Measurements from ENCODE around the gene SRGAP2. TPM values are rescaled to one million over a fixed set of nuclear protein-coding genes. Genes with fewer than 3 reads are reported as not detected.
A peak's percentile ranks its signal among the peaks of the same experiment; 100 is the strongest.
"Not testable (repeated sequence)": the region's sequence is repeated elsewhere in the genome, so short reads cannot be mapped to it uniquely, and the experiment has no call there.

The SRGAP2 gene
- polyA plus RNA-seq (ENCODE audit: insufficient read depth in 1 of 5, insufficient read length in 5 of 5, low replicate concordance in 1 of 5) = 10 to 100 TPM; 55.5 to 74.1 (median 58.3) TPM
- long read RNA-seq, donor 1, transcript SRGAP2-209 (1 exons, 2,499 nt) = major isoform, 15 of 60 reads
- long read RNA-seq, donor 1, partial matches to known transcripts = 38 of 60 reads
- long read RNA-seq, donor 1, other reads (novel, unspliced or antisense) = 0 of 60 reads
- long read RNA-seq, donor 2, partial matches to known transcripts = 0 of 2 reads
- long read RNA-seq, donor 2, other reads (novel, unspliced or antisense) = 0 of 2 reads
- long read RNA-seq, donor 3, transcript SRGAP2-209 (1 exons, 2,499 nt) = major isoform, 8 of 19 reads
- long read RNA-seq, donor 3, partial matches to known transcripts = 9 of 19 reads
- long read RNA-seq, donor 3, other reads (novel, unspliced or antisense) = 0 of 19 reads
- long read RNA-seq, donor 4, full-length matches to known transcripts = 14 of 22 reads
- long read RNA-seq, donor 4, partial matches to known transcripts = 8 of 22 reads
- long read RNA-seq, donor 4, other reads (novel, unspliced or antisense) = 0 of 22 reads
- long read RNA-seq, donor 5, full-length matches to known transcripts = 16 of 27 reads
- long read RNA-seq, donor 5, partial matches to known transcripts = 11 of 27 reads
- long read RNA-seq, donor 5, other reads (novel, unspliced or antisense) = 0 of 27 reads
- long read RNA-seq, donor 6, full-length matches to known transcripts = 14 of 22 reads
- long read RNA-seq, donor 6, partial matches to known transcripts = 8 of 22 reads
- long read RNA-seq, donor 6, other reads (novel, unspliced or antisense) = 0 of 22 reads
- long read RNA-seq, donor 7, full-length matches to known transcripts = 5 of 11 reads
- long read RNA-seq, donor 7, partial matches to known transcripts = 6 of 11 reads
- long read RNA-seq, donor 7, other reads (novel, unspliced or antisense) = 0 of 11 reads
- long read RNA-seq, donor 8, partial matches to known transcripts = 0 of 1 reads
- long read RNA-seq, donor 8, other reads (novel, unspliced or antisense) = 0 of 1 reads

DNA sequence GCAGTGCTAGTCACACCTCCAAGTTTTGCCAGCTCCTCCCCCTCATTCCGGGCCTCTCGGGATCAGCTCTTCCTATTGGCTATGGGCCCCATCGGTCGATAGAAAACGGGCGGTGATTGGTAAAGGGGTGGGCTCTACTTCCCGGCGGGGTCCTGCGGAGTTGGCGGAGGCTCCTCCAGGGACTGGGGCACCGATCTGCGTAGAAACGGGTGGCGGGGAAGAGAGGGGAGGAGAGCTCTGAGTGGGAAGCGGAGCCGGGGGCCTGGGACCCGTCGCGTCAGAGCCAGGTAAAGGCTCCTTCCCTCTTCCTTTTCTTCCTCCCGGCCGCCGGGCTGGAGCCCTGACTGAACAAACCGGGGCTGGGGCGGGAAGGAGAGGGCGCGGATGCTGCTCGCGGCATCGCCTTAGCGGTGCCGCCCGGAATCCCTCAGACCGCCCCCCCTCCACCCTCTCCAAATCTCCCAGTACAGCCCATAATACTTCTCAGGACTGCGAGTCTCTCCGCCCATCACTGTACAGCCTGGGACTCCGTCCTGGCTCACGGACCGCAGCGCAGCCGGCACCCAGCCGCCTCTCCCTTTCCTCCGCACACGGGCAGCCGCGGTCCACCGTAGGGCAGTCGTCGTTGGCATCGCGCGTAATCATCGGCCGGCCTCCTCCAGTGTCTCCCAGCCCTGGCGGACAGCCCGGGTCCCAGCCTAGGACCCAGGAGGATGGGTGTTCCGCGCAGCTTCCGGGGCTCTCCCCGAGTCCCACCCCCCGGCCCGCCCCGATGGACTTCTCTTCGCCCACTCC is at the start of gene SRGAP2:
TSS of gene SRGAP2 (plus strand) at position 178 of the 795 bp plus-strand sequence. CDS start 2,430 bp downstream, outside the sequence.
- DNase-seq = peak; percentile 61 to 66

- not testable (repeated sequence) for DNase-seq
These were observed 35.9 kb upstream of the SRGAP2 start for GRCh38 chr1:206167350-206168029.

DNA sequence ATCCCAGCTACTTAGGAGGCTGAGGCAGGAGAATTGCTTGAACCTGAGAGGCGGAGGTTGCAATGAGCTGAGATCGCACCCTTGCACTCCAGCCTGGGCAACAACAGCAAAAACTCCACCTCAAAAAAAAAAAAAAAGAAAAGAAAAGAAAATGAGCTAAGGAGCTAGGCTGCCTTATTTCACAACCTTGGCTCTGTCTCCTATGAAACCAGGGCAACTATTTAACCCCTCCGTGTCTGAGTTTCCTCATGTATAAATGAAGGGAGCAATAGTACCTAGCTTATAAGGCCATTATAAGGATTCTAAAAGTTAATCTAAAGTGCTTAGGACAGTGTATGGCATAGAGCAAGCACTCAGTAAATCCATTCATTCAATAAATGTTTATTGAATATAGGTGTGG is 33.5 kb upstream of the SRGAP2 start:
- DNase-seq = peak; percentile 12 to 36

DNA sequence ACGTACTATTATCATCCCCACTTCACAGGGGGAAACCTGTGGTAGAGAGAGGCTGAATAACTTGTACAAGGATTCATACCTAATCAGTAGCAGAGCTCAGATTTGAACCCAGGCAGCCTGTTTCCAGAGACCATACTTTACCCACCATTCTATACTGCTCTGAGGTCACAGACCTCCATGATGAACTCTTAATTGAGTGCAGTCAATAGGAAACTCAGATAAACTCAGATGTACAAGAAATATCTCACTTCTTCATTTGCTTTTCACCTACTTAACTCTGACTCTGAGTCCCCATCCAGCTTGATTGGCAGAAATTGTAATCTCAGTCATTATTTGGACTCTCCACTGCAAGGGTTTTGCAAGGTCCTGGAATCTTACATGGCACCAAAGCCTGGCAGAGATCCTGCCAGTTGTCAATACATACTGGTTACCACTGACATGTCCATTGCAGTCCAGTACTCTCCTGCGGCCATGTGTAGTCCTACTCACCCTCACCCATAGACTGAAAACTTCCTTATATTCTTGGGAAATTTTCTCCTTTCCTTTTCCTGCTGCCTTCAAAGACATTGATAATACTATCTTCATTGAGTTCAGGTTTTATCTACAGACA is 30.1 kb upstream of the SRGAP2 start:
- not testable (repeated sequence) for DNase-seq

DNA sequence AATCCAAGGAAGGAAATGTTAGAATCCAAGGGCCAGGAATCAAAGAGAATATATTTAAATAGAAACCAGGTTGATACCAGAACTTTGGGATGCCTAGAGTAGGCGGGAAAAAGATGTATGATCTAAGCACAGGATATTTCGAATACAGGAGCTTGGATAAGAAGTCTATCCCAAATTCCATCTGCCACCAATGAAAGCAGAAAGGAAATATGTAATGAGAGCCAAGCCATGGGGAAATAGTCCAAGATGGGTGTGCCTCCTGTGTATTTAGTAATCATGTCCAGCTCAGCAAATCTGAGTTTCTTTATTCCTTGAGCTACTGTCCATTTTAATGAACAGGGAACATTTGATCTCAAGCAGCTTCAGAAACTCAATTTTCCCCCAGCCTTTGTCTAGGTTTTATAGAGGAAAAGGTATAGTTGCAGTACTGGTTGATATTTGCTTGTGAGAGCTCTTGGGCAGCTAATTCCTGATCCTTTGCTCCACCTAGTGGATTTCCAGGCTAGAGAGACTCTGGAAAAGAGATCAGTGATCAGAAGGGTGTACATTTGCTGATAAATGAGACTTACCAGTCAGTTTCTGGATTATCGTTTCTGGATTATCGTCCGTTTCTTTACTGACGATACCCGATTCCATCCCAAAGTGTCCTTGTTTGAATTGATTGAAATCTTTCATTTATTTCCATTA is 29.0 kb upstream of the SRGAP2 start:
- DNase-seq = not testable (repeated sequence)

- DNase-seq = not testable (repeated sequence)
These were observed 27.8 kb upstream of the SRGAP2 start for GRCh38 chr1:206175459-206176113.

GRCh38 chr1:206176114-206176502 is 27.2 kb upstream of the SRGAP2 start:
- DNase-seq = not testable (repeated sequence)

DNA sequence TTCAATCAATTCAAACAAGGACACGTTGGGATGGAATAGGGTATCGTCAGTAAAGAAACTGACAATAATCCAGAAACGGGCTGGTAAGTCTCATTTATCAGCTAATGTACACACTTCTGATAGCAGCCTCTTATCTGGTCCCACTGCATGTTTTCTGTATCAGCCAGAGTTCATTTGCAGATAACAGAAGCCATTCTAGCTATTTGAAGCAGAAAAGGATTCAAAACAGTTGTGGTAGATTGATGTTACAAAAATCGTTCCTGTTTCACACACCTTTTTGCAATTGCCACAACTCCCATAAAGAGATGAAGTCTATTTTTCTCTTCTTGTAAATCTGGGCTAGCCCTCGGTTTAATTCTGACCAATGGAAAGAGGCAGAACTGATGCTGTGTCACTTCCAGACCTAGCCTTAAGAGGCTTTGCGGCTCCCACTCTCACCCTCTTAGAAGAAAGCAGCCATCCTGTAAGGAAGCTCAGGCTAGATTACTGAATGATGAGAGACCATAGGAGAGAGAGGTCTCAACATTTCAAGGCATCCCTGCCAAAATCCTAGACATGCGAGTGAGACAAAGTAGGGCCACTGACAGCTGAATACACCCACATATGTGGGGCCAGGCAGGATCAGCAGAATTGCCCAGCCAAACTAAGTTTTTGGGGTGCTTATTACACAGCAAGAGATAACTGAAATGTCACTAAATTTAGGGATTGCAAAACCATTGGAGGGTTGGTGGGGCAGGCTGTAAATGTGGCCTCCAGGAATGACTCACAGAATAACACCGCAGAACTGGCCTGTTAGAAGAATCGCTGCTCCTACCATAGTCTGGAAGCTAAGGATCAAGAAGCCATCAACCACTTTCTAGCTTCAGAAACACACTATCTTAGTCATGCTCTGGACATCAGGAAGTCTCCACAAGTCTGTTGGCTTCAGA is 25.0 kb upstream of the SRGAP2 start:
- DNase-seq = not testable (repeated sequence)

- not testable (repeated sequence) for DNase-seq
These were observed 23.7 kb upstream of the SRGAP2 start for GRCh38 chr1:206179666-206180065.

GRCh38 chr1:206182368-206183317 is 20.7 kb upstream of the SRGAP2 start:
- DNase-seq = not testable (repeated sequence)

DNA sequence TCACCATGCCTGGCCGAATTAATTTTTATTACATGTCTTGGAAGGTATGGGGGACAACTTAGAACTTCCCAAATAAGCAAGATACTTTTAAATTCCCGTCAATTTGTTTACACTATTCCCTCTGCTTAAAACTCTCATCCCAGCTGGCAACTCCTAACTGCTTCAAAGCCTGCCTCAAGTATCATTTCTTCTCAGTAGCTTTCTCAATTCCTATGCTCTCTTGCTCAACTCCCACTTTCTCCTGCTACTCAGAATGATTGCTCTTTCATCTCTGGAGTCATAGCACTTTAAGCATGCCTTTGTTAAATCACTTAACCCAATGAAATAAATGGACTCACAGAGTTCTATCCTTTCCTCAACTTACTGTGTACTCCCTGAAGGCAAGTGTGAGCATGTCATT is 19.6 kb upstream of the SRGAP2 start:
- not testable (repeated sequence) for DNase-seq

DNA sequence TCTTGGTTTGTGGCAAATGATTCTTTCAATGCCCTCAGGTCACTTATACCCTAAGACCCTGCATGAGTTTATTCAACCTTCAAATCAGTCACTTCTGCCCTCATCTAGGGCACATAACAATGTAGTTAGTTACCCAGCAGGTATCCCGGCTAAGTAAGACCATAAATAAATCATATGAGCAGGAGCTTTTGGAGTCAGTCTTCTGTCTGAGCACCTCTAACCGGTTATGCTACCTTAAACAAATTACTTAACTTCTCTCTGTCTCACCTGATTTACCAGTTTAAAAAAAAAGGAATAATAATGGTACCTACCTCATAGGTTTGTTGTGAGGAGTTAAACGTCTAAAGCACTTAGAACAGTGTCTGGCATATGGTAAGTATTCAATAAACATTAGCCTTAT is 17.6 kb upstream of the SRGAP2 start:
- DNase-seq = not testable (repeated sequence)

- DNase-seq = not testable (repeated sequence)
These were observed 16.5 kb upstream of the SRGAP2 start for GRCh38 chr1:206186826-206187225.

- DNase-seq = not testable (repeated sequence)
These were observed 8.2 kb upstream of the SRGAP2 start for GRCh38 chr1:206195182-206195581.

- DNase-seq = not testable (repeated sequence)
These were observed 6.5 kb upstream of the SRGAP2 start for GRCh38 chr1:206196748-206197424.

DNA sequence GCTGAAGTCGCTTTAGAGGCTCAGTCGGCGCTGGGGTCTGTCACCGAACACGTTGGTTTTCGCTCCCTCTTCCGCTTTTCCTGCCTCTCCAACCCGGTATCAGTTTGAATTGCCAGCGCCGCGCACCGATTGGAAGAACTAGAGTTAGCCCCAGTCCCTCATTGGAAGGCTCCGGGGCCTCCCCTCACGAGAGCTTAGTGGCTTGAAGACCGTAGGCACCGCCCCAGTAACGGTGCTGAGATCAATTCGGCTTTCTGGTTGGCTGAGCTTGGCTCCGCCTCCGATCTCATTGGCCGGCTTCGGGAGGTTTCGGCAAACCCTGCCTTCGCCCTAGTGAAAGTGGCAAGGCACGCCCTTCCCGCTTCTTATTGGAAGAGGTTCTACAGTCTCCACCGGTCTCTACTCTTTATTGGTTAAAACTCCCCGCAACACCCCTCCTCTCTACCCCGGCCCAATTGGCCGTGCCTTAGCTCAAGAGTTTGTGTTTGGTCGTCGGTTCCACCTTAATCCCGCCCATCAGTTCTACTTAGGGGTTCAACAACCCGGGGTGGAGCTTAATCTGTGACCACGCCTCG is 465 bp upstream of the SRGAP2 start, which contains the start of gene FAM72A:
TSS of gene FAM72A (minus strand) at position 51 of the 575 bp plus-strand sequence. CDS start 814 bp downstream, outside the sequence.
- peak; percentile 96 to 98 for DNase-seq
